CD4-positive, alpha-beta T cell treated with Interleukin-4 for 1 hour (primary cell): ENCODE measurements around the gene STK24.

Experiments used
- DNase-seq, 2 donors: peaks; one replicate each; pipeline ENCODE4 v3.0.0-alpha.2; 2020 to 2022

Gene STK24

GRCh38 chr13:98447881-98448641 is 128.8 kb downstream of the STK24 start:
- DNase-seq: no peak

GRCh38 chr13:98447130-98447529 is 129.8 kb downstream of the STK24 start:
- DNase-seq: no peak

- DNase-seq: no peak
Measured at GRCh38 chr13:98446234-98446621, 130.7 kb downstream of the STK24 start.

- DNase-seq: peak; percentile 74 to 75
Measured at GRCh38 chr13:98445340-98446233, 131.3 kb downstream of the STK24 start.

- DNase-seq: no peak
Measured at GRCh38 chr13:98444381-98444780, 132.5 kb downstream of the STK24 start.

- DNase-seq: no peak
Measured at GRCh38 chr13:98443800-98444325, 133.0 kb downstream of the STK24 start.

GRCh38 chr13:98443329-98443728 is 133.6 kb downstream of the STK24 start:
- DNase-seq: no peak

- no peak for DNase-seq
Measured at GRCh38 chr13:98442391-98443230, 134.3 kb downstream of the STK24 start.

- DNase-seq: no peak
Measured at GRCh38 chr13:98441056-98441676, 135.7 kb downstream of the STK24 start.

GRCh38 chr13:98440390-98441055 is 136.4 kb downstream of the STK24 start:
- DNase-seq: no peak

GRCh38 chr13:98439896-98440295 is 137.0 kb downstream of the STK24 start:
- no peak for DNase-seq

- no peak for DNase-seq
Measured at GRCh38 chr13:98439126-98439828, 137.6 kb downstream of the STK24 start.

GRCh38 chr13:98438246-98439125 is 138.4 kb downstream of the STK24 start:
- DNase-seq: no peak

GRCh38 chr13:98436233-98436910 is 140.5 kb downstream of the STK24 start:
- DNase-seq: no peak

- DNase-seq: no peak
Measured at GRCh38 chr13:98435376-98435775, 141.5 kb downstream of the STK24 start.

- no peak for DNase-seq
Measured at GRCh38 chr13:98434060-98434459, 142.8 kb downstream of the STK24 start.

- DNase-seq: no peak
Measured at GRCh38 chr13:98433654-98434053, 143.3 kb downstream of the STK24 start.

GRCh38 chr13:98432638-98433037 is 144.3 kb downstream of the STK24 start:
- no peak for DNase-seq

GRCh38 chr13:98429977-98430736 is 146.8 kb downstream of the STK24 start:
- no peak for DNase-seq
